MCF 10A (cell line): ENCODE measurements around the gene RECK. TPM values are rescaled to one million over a fixed set of nuclear protein-coding genes. Genes with fewer than 3 reads are reported as not detected.
A peak's percentile ranks its signal among the peaks of the same experiment; 100 is the strongest.

Experiments
- BruUV-seq: library from RNA; stranded (reverse); fragments of 400-500 nt; replicated peaks from 2 replicates; lab custom pipeline; 2021; lab: Mats Ljungman, UMichigan
- CTCF ChIA-PET: fragments of 300-600 bp; sonication (Branson Sonifier 250); formaldehyde crosslinking; extraction: SDS; loops from one replicate; lab custom pipeline; 2021; ENCODE audit warnings: antibody characterized with exemption, inconsistent platforms; lab: Yijun Ruan, JAX
- POLR2A ChIA-PET: fragments of 300-600, 350-650 bp; sonication (Branson Sonifier 250); formaldehyde crosslinking; extraction: SDS; loops from one replicate; lab custom pipeline; 2020; ENCODE audit warnings: antibody characterized with exemption, inconsistent platforms; lab: Yijun Ruan, JAX
- DNase-seq: peaks from one replicate; pipeline ENCODE4 v3.0.0-alpha.2; 2018; ENCODE audit not compliant: unreplicated experiment
- H3K27ac Mint-ChIP-seq: one replicate; pipeline ENCODE4 v1.8.0; 2022; ENCODE audit warnings: mild to moderate bottlenecking, low read depth, mixed read lengths; ENCODE audit not compliant: unreplicated experiment
- H3K27me3 Mint-ChIP-seq: one replicate; pipeline ENCODE4 v1.8.0; 2022; ENCODE audit warnings: mixed read lengths; ENCODE audit not compliant: insufficient read depth, unreplicated experiment
- H3K36me3 Mint-ChIP-seq: one replicate; pipeline ENCODE4 v1.8.0; 2022; ENCODE audit warnings: mild to moderate bottlenecking, moderate library complexity, mixed read lengths; ENCODE audit not compliant: insufficient read depth, unreplicated experiment
- H3K4me1 Mint-ChIP-seq: one replicate; pipeline ENCODE4 v1.8.0; 2022; ENCODE audit warnings: mixed read lengths; ENCODE audit not compliant: insufficient read depth, unreplicated experiment
- H3K4me3 Mint-ChIP-seq: one replicate; pipeline ENCODE4 v1.8.0; 2022; ENCODE audit warnings: mild to moderate bottlenecking, moderate library complexity, mixed read lengths; ENCODE audit not compliant: unreplicated experiment
- H3K9me3 Mint-ChIP-seq: one replicate; pipeline ENCODE4 v1.8.0; 2022; ENCODE audit warnings: mixed read lengths; ENCODE audit not compliant: unreplicated experiment
- intact Hi-C: fragments of 100-400 bp; cut with micrococcal nuclease; formaldehyde crosslinking; loops from 2 replicates; pipeline ENCODE4 v1.14.1; 2022
- total RNA-seq: library from RNA; stranded (reverse); gene quantifications from 2 replicates; pipeline ENCODE4 v1.2.3, GENCODE V29; 2022
- TF ChIP-seq, protein P1 (sequence below): fragments of 200-600 bp; IDR thresholded peaks from one replicate; pipeline ENCODE4 v1.8.0; 2022; ENCODE audit warnings: antibody characterized with exemption, mild to moderate bottlenecking; ENCODE audit not compliant: unreplicated experiment

The RECK gene
- total RNA-seq, 1 experiment from 2014 or later = 3.7 TPM

DNA sequence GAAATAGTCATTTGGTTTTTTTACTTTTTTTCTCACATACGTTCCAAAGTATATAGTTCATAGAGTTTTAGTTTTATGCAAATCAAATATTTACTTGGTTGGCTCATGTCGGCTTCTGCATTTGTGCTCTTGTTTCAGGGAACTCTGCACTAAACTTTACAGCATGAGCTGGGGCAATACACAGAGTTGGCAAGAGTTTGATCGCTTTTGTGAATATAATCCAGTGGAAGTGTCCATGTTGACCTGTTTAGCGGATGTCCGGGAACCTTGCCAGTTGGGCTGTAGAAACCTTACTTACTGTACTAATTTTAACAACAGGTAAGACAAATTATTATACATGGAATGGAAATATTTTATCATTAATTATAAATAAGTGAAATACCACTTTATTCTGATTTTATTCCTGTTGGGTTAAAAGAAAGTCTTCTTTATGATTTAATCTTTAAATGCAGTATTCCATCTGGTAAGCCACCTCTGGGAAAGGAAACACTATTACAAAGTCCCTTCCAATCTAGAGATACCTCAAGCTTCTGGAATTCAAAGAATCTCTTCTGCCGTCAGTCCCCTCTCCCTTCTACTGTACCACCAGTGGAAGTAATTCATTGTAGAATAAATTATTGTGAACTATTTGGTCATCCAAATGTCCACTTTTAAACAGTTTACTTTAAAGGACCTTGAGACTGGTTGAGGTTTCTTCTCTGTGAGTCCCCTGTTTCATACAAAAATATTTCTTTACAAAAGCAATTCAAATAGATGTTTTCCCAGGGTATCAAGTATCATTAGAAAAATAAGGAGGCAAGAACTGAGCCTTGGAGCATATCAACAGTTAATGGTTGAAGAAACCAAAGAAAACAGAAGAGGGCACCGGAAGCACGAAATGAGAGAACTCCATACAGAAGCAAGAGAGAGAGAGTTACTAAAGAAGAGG is 54.6 kb downstream of the RECK start:
- Mint-ChIP-seq H3K27me3 (no peaks in the 10 kb centered on the region), H3K36me3 (no peaks in the 10 kb centered on the region), H3K9me3 (no peaks in the 10 kb centered on the region), H3K4me3 (no peak overlapping the region), H3K27ac (no peak overlapping the region), H3K4me1 (no peaks in the 10 kb centered on the region)
- ChIA-PET CTCF (interaction anchor here (0.7 to 2.3 kb wide), 4 partner anchors 11 to 75 kb away, joined by 3 to 13 read pairs (median 4); no protein-coding TSS in a partner anchor), POLR2A (interaction anchor here (2.0 kb wide), 1 partner anchor 10 kb away, joined by 8 read pairs; no protein-coding TSS in a partner anchor)
- BruUV-seq = no TSS peak
- TF ChIP-seq, protein P1, sequence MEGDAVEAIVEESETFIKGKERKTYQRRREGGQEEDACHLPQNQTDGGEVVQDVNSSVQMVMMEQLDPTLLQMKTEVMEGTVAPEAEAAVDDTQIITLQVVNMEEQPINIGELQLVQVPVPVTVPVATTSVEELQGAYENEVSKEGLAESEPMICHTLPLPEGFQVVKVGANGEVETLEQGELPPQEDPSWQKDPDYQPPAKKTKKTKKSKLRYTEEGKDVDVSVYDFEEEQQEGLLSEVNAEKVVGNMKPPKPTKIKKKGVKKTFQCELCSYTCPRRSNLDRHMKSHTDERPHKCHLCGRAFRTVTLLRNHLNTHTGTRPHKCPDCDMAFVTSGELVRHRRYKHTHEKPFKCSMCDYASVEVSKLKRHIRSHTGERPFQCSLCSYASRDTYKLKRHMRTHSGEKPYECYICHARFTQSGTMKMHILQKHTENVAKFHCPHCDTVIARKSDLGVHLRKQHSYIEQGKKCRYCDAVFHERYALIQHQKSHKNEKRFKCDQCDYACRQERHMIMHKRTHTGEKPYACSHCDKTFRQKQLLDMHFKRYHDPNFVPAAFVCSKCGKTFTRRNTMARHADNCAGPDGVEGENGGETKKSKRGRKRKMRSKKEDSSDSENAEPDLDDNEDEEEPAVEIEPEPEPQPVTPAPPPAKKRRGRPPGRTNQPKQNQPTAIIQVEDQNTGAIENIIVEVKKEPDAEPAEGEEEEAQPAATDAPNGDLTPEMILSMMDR = no peak
- intact Hi-C loops = no loop called here
- DNase-seq = peak; percentile 27

DNA sequence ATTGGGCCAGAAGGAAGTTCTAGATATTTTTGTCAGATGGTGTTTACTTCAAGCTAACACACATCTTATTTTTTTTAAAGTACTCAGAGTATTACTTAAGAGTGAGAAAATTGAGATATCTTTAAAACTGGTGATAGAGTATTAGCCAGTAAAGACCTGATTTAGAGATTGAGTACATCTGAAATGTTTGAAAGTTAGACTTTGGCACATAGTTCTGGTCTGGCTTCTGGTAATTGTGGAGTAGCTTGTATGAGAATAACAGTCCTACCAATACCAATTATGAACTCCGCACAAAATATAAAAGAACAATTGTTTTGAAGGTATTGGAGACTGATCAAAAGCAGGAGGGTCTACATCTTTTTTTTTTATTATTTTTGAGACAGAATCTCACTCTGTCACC is 55.3 kb downstream of the RECK start:
- no peaks in the 10 kb centered on the region for H3K27me3 Mint-ChIP-seq
- CTCF ChIA-PET = interaction anchor here (0.7 to 2.3 kb wide), 3 partner anchors 11 to 74 kb away, joined by 4 to 13 read pairs (median 5); no protein-coding TSS in a partner anchor

DNA sequence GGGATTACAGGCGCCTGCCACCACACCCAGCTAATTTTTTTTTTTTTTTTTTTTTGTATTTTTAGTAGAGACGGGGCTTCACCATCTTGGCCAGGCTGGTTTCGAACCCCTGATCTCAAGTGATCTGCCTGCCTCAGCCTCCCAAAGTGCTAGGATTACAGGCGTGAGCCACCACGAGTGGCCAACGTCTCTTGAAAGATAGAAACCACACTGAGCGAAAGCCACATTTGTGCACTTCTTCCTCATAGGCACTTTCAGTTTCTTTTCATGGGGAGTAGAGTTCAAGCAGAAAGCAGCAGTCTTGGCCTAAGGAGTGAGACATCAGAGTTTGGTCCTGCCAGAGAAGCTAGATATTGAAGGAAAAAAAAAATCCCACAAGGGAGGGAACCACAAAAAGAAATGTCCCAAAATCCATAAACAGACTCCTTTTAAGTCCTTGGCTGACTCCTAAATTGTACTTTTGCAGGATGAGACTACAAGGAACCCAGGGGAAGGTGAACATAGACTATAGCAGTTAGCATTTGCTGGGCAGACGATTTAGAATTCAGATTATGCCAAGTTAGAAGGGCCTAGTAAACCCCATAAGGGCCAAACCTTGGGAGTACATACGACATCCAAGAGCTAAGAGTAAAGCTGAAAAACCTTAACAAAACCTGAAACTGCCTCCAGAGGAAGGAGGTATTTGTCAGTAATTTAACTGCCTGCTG is 55.9 kb downstream of the RECK start:
- no peak overlapping the region for H3K4me3 Mint-ChIP-seq
- ChIA-PET POLR2A (interaction anchor here (0.6 kb wide), 1 partner anchor 107 kb away, joined by 4 read pairs; no protein-coding TSS in a partner anchor), CTCF (interaction anchor here (0.6 to 2.3 kb wide), 3 partner anchors 10 to 109 kb away, joined by 5 to 13 read pairs (median 5); no protein-coding TSS in a partner anchor)
- no TSS peak for BruUV-seq
- no peaks in the 10 kb centered on the region for H3K4me1 Mint-ChIP-seq
- no peak for DNase-seq
- H3K27ac Mint-ChIP-seq = no peak overlapping the region
- no peaks in the 10 kb centered on the region for H3K9me3 Mint-ChIP-seq
- no peaks in the 10 kb centered on the region for H3K27me3 Mint-ChIP-seq
- TF ChIP-seq, protein P1 = no peak
- H3K36me3 Mint-ChIP-seq = no peaks in the 10 kb centered on the region
- intact Hi-C loops = no loop called here

More for the DNA sequence above, 55.3 kb downstream of the RECK start:
- H3K4me3 Mint-ChIP-seq = no peak overlapping the region
- no peak overlapping the region for H3K27ac Mint-ChIP-seq
- no peaks in the 10 kb centered on the region for H3K4me1 Mint-ChIP-seq
- TF ChIP-seq, protein P1 = no peak
- DNase-seq = no peak
- intact Hi-C loops = no loop called here
- POLR2A ChIA-PET = interaction anchor here (2.0 kb wide), 1 partner anchor 9 kb away, joined by 8 read pairs; no protein-coding TSS in a partner anchor
- H3K36me3 Mint-ChIP-seq = no peaks in the 10 kb centered on the region
- H3K9me3 Mint-ChIP-seq = no peaks in the 10 kb centered on the region
- BruUV-seq = no TSS peak

DNA sequence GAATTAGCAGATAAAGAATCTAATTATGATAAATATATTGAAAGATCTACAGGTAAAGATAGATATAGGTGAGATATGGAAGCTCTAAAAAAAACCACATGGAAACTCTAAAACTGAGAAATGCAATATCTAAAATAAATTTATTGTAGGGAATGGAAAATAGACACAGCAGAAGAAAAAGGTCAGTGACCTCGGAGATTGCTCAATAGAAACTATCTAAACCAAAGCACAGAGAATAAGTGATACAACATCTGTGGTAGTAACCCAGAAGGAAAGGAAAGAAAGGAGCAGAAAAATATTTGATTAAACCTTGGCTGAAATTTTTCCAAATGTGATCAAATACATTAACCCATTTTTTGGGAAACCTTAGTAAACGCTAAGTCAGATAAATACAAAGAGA is 56.7 kb downstream of the RECK start:
- Mint-ChIP-seq H3K4me3 (no peak overlapping the region), H3K27me3 (no peaks in the 10 kb centered on the region), H3K36me3 (no peaks in the 10 kb centered on the region), H3K27ac (no peak overlapping the region), H3K4me1 (no peaks in the 10 kb centered on the region), H3K9me3 (no peaks in the 10 kb centered on the region)
- DNase-seq = no peak
- CTCF ChIA-PET = interaction anchor here (0.6 to 2.3 kb wide), 3 partner anchors 9 to 109 kb away, joined by 5 to 13 read pairs (median 5); no protein-coding TSS in a partner anchor
- no TSS peak for BruUV-seq
- intact Hi-C loops = no loop called here
- TF ChIP-seq, protein P1 = no peak
- POLR2A ChIA-PET = no interaction called here
